ENCODE results near the gene AP2A2.
"Not testable (repeated sequence)": the region's sequence is repeated elsewhere in the genome, so short reads cannot be mapped to it uniquely, and the experiment has no call there.

Gene AP2A2

GRCh38 chr11:975376-975775 is 49.7 kb downstream of the AP2A2 start:
- DNase-seq (ENCODE audit: low read depth): not testable (repeated sequence)

- DNase-seq (ENCODE audit: low read depth): no peak
These were observed 50.2 kb downstream of the AP2A2 start for GRCh38 chr11:975827-976226.

- no peak for DNase-seq (ENCODE audit: low read depth)
These were observed 50.9 kb downstream of the AP2A2 start for GRCh38 chr11:976431-977160.

GRCh38 chr11:977830-978720 is 52.4 kb downstream of the AP2A2 start:
- DNase-seq (ENCODE audit: low read depth): no peak

GRCh38 chr11:978781-979180 is 53.1 kb downstream of the AP2A2 start:
- DNase-seq (ENCODE audit: low read depth): no peak

GRCh38 chr11:980438-981357 is 55.0 kb downstream of the AP2A2 start:
- no peak for DNase-seq (ENCODE audit: low read depth)

GRCh38 chr11:981764-982163 is 56.1 kb downstream of the AP2A2 start:
- no peak for DNase-seq (ENCODE audit: low read depth)

- DNase-seq (ENCODE audit: low read depth): no peak
These were observed 58.9 kb downstream of the AP2A2 start for GRCh38 chr11:984546-984945.

GRCh38 chr11:985406-985805 is 59.7 kb downstream of the AP2A2 start:
- DNase-seq (ENCODE audit: low read depth): no peak

- DNase-seq (ENCODE audit: low read depth): no peak
These were observed 60.2 kb downstream of the AP2A2 start for GRCh38 chr11:985848-986247.

- DNase-seq (ENCODE audit: low read depth): no peak
These were observed 60.7 kb downstream of the AP2A2 start for GRCh38 chr11:986270-986951.

GRCh38 chr11:986952-987305 is 61.3 kb downstream of the AP2A2 start:
- no peak for DNase-seq (ENCODE audit: low read depth)

GRCh38 chr11:987671-988070 is 62.0 kb downstream of the AP2A2 start:
- no peak for DNase-seq (ENCODE audit: low read depth)

GRCh38 chr11:990101-990500 is 64.4 kb downstream of the AP2A2 start:
- DNase-seq (ENCODE audit: low read depth): no peak

GRCh38 chr11:991034-991433 is 65.4 kb downstream of the AP2A2 start:
- no peak for DNase-seq (ENCODE audit: low read depth)

GRCh38 chr11:991711-992307 is 66.1 kb downstream of the AP2A2 start:
- no peak for DNase-seq (ENCODE audit: low read depth)

GRCh38 chr11:992577-992976 is 66.9 kb downstream of the AP2A2 start:
- DNase-seq (ENCODE audit: low read depth): no peak

- DNase-seq (ENCODE audit: low read depth): no peak
These were observed 68.0 kb downstream of the AP2A2 start for GRCh38 chr11:993632-994167.

- no peak for DNase-seq (ENCODE audit: low read depth)
These were observed 69.5 kb downstream of the AP2A2 start for GRCh38 chr11:995044-995751.

- DNase-seq (ENCODE audit: low read depth): no peak
These were observed 70.2 kb downstream of the AP2A2 start for GRCh38 chr11:995752-996420.

Data from T-helper 22 cell (primary cell).